Kidney epithelial cell (primary cell): ENCODE data around the gene SCARF2. TPM values are rescaled to one million over a fixed set of nuclear protein-coding genes. Genes with fewer than 3 reads are reported as not detected.
"Not testable (repeated sequence)": the region's sequence is repeated elsewhere in the genome, so short reads cannot be mapped to it uniquely, and the experiment has no call there.

Experiments
- DNase-seq: peaks from one replicate; pipeline ENCODE4 v3.0.0-alpha.2; 2010; ENCODE audit warnings: low read depth
- H3K27me3 ChIP-seq: 2 replicates; pipeline ENCODE4 v1.6.0; 2011; ENCODE audit warnings: low read length; ENCODE audit not compliant: control insufficient read depth, insufficient read depth
- H3K36me3 ChIP-seq: 2 replicates; pipeline ENCODE4 v1.5.1; 2011; ENCODE audit warnings: low read length; ENCODE audit not compliant: control insufficient read depth, insufficient read depth
- H3K4me3 ChIP-seq: 2 replicates; pipeline ENCODE4 v1.5.1; 2011; ENCODE audit warnings: low read depth, mild to moderate bottlenecking, control low read depth, low read length
- CTCF ChIP-seq: IDR thresholded peaks from 2 replicates; pipeline ENCODE4 v1.5.1; 2011; ENCODE audit warnings: mild to moderate bottlenecking, moderate library complexity, low read length, control low read depth, inconsistent platforms; ENCODE audit not compliant: insufficient read depth, poor library complexity, severe bottlenecking
- total RNA-seq: library from RNA; depleted of rRNA; stranded (reverse); fragments of >200 nt; gene quantifications from 2 replicates; pipeline ENCODE4 v1.2.3, GENCODE V29; 2015

SCARF2 gene
- total RNA-seq, 1 donor from 2014 or later: 33.6 TPM

- H3K4me3 ChIP-seq: no peak overlapping the region
- DNase-seq: no peak
- no peak for TF ChIP-seq CTCF
- no peaks in the 10 kb centered on the region for H3K36me3 ChIP-seq
- peaks cover 6% of the 10 kb centered on the region for H3K27me3 ChIP-seq
Observed at GRCh38 chr22:20419664-20419951, 18.0 kb downstream of the SCARF2 start.

- peak; percentile 89 for TF ChIP-seq CTCF
- no peaks in the 10 kb centered on the region for H3K27me3 ChIP-seq
- no peaks in the 10 kb centered on the region for H3K36me3 ChIP-seq
- peak overlapping the region; percentile 34 for H3K4me3 ChIP-seq
- DNase-seq: no peak
Observed at GRCh38 chr22:20418211-20418788, 19.3 kb downstream of the SCARF2 start.

GRCh38 chr22:20415699-20416098 is 21.9 kb downstream of the SCARF2 start:
- not testable (repeated sequence) for H3K36me3 ChIP-seq, H3K4me3 ChIP-seq, H3K27me3 ChIP-seq, DNase-seq

- H3K4me3 ChIP-seq, H3K36me3 ChIP-seq, H3K27me3 ChIP-seq, DNase-seq: not testable (repeated sequence)
Observed at GRCh38 chr22:20415241-20415640, 22.4 kb downstream of the SCARF2 start.

- H3K4me3 ChIP-seq: no peak overlapping the region
- H3K27me3 ChIP-seq: no peaks in the 10 kb centered on the region
- TF ChIP-seq CTCF: no peak
- no peak for DNase-seq
- H3K36me3 ChIP-seq: no peaks in the 10 kb centered on the region
Observed at GRCh38 chr22:20414450-20414849, 23.2 kb downstream of the SCARF2 start.

GRCh38 chr22:20414059-20414440 is 23.6 kb downstream of the SCARF2 start:
- TF ChIP-seq CTCF: no peak
- no peak for DNase-seq
- Histone ChIP-seq H3K27me3 (no peaks in the 10 kb centered on the region), H3K4me3 (no peak overlapping the region), H3K36me3 (no peaks in the 10 kb centered on the region)

- H3K27me3 ChIP-seq: no peaks in the 10 kb centered on the region
- no peak for DNase-seq
- no peak for TF ChIP-seq CTCF
- H3K4me3 ChIP-seq: no peak overlapping the region
- no peaks in the 10 kb centered on the region for H3K36me3 ChIP-seq
Observed at GRCh38 chr22:20413217-20414058, 24.2 kb downstream of the SCARF2 start.
